Measurements from ENCODE around the gene SLC4A9.

- TF ChIP-seq CTCF (IDR thresholded peaks at IDR 0.05) (no peak), POLR2A (IDR thresholded peaks at IDR 0.05) (no peak)
These were observed 18.4 kb upstream of the SLC4A9 start for GRCh38 chr5:140341591-140341990.

Measured in lower leg skin (tissue), 3 donors.